NCI-H187 (cell line): ENCODE results near the gene COL20A1.
"Not testable (repeated sequence)": the region's sequence is repeated elsewhere in the genome, so short reads cannot be mapped to it uniquely, and the experiment has no call there.

Experiments used
- DNase-seq, 2 experiments: peaks; one replicate each; lab custom pipeline; 2025; lab: John Stamatoyannopoulos, UW

The COL20A1 gene

DNA sequence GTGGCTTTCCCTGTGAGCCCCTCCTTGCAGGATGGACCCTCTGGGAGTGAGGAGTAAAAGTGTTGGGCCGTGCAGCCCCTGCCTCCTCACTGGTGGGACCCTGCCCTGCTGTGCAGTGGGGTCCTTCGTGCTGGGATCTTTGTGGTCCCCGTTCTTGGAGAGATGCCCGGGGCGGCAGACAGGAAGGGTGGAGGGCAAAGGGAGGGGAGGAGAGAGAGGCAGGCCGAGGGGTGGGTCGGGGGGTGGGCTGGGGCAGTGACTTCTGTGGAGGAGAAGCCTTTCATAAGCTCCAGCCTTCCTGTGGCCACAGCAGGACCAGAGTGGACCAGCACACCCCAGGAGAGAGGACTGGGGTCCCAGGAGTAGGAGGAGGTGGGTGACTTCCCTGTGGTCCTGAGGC lies at the start of gene COL20A1:
TSS of gene COL20A1 (plus strand) at position 283 of the 400 bp plus-strand sequence. CDS start 1,922 bp downstream, outside the sequence.
- DNase-seq: no peak

DNA sequence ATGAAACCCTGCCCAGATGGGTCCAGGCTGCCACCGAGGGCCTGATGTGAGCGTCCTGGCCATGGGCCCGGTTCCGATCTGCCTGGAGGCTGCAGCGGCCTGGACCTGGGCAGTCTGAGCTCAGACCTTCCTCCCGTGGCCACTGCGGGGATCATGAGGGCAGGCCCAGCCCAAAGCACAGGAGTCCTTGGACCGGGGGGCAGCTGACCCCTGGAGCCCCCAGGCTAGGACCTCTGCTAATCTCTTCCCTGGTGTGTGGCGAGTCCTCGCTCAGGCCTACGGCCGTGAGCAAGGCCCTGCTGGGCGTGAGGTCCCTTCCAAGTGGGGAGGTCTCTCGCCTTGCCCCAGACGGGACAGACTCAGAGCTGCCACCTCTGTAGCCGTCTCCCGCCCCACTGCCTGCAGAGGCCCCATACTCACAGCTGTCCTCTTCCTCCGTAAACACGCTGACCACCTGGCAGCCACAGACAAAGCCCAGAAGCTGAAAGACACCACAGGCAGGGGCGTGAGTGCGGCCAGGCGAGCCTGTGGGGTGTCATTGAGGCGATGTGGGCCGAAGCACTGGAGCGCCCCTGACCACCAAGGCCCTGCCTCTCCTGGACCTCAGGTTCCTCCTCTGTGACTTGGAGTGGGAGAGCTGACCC lies 49.3 kb upstream of the COL20A1 start:
- DNase-seq: no peak

DNA sequence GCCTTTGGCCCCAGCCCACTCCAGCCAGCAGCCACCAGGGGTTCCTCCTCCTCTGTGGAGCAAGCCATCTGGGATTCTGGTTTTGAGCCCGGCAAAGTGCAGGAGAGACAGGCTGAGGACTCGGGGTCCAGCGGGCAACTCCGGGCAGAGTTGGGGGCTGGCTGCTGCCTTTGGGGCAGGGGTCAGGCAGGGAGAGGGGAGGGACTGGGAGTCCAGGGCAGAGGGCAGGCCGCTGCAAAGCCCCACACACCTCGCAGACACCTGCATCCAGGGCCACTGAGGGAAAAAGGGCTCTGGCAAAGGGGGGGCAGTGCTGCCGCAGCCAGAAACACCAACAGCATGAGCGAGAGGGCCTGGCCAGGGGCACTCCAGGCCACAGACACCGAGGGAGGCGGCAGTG lies 48.5 kb upstream of the COL20A1 start:
- no peak for DNase-seq

DNA sequence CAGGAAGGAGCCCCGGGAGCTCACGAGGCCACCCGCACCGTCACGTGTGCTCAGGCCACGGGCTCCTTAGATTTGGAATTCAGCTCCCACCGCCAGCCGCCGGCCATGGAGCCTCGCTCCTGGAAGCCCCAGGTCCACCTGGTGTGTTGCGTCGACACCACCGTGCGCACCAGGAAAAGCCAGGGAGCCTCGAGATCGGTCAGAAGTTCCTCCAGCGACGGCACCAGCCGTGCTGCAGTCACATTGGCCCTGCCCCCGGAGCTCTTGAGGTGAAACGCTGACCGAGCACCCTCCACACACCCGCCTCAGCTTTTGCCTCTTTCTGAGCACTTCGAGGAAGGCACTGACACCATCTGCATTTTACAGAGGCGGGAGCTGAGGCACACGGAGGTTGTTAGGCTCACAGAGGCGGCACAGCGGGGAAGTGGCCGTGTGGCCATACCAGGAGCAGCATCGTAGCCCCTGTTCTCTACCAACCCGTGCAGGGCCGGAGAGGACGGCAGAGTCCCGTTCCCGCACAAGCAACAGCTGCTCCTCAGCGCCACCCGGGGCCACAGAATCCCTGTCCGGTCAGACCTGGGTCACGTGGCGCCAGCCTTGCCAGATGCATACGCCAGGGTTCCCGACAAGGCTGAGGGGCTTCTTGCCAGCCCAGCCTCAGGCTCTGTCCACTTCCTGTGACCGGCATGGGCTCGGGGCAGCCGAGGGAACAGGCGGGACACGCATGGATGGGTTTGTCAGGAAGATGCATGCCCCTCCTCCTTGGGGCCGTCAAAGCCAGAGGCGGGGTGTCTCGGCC lies 46.3 kb upstream of the COL20A1 start:
- no peak for DNase-seq

DNA sequence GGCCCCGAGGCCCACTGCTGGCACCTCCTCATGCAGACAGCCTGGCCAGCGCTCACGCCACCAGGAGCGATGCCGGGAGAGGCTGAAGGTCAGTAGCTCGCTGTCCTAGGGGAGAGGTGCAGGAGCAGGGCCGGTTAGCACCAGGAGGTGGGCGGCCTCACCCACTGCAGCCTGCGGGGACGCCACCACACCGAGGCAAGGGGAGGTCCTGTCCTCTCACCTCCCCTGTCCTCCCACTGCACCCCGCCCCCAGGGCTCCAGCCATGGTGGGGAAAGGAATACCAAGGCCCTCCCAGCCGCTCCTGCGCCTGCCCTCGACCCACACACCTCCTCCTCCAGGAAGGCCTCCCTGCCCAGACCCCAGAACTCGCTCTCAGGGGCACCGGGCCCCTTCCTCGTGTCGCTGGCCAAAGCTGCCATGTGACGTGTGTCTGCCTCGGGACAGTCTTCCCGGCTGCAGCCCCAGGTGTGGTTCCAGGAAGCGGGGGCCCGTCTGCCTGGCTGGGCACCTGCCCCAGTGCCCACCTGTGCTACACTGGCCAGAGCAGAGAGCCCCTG lies 45.2 kb upstream of the COL20A1 start:
- no peak for DNase-seq

DNA sequence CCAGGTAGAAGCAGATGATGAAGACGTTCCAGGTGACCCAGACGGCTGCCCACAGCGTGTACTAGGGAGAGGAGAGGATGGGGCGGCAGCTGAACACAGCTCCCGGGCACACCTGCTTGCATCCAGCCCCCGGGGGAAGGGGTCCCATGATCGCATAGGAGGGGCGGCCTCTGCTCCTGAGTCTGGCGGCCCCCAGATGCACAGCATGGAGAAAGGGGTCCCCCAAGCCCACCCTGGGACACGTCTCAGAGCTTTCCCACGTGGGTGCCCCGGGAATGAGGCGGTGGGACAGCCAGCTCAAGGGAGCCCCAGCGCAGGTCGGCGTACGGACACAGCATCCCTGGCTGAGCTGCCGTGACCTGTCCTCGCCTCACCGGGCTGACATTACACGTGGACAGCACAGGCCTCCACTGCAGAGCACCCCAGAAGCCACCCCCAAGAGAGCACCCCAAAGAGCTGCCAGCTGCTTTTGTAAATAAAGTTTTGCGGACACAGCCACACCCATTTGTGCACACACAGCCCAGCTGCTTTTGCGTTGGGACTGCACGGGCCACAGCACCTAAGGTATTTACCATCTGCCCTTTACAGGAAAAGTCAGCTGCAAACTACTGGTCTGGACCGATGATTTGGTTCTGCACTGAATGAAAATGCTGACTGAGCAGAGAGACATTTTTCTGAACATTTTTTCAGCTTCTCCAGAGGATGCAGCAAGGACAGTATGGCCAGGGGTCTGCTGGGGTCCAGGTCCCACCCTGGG lies 44.0 kb upstream of the COL20A1 start:
- no peak for DNase-seq

DNA sequence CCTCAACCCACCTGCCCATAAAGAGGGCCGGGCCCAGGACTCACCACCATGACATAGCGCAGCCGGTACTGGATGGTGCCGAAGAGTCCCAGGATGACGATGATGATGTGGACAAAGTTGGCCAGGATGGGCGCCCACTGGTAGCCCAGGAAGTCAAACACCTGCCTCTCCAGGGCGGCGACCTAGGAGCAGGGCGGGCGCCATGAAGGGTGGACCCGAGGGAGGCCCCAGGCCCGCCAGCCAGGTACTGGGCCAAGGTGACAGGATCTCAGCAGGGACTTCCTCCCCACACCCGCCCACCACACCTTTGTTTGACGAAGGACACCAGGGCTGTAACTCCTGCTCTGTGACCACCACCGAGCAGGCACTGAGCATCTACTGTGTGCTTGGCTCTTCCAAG lies 43.1 kb upstream of the COL20A1 start:
- no peak for DNase-seq

DNA sequence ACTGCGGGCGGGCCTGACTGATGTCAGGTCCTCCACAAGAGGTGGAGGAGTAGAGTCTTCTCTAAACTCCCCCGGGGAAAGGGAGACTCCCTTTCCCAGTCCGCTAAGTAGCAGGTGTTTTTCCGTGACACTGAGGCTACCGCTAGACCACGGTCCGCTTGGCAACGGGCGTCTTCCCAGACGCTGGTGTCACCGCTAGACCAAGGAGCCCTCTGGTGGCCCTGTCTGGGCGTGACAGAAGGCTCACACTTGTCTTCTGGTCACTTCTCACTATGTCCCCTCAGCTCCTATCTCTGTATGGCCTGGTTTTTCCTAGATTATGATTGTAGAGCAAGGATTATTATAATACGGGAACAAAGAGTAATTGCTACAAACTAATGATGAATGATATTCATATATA lies 41.6 kb upstream of the COL20A1 start:
- not testable (repeated sequence) for DNase-seq

DNA sequence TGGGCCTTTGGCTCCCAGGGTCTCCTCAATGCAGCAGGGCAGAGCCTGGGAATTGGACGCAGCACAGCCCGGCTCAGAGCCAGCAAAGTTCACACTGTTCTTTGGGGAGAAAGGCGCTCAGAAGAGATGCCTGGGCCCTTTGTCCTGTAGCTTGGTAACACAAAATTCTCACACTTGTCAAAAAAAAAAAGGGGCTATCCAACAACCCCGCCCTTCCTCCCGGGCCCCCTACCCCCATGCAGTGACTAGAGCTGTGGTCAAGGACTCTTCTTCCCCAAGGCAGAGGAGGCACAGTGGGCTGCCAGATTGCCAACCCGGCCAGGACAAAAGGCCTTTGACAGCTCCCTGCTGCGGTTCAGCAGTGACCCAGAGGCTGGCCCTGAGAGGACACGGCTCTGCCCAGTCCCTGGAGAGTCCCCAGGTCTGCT lies 40.7 kb upstream of the COL20A1 start:
- no peak for DNase-seq

DNA sequence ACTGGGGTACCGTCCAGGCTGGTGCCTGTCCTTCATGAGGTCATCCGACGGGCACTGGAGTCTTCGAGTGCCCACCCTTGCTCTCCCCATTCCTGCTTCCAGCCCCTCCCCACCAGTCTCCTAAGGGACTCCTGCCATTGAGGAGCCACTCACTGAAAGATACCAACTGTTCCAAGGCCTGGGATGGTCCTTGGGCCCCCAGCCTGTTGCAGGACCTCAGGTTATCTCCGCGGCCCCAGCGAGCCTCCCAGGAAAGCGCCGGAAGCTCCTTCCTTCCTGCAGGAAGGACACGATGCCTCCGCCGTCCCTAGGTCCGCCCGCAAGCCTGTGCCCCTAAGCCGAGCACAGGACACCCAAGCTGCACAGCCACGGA lies 39.9 kb upstream of the COL20A1 start:
- no peak for DNase-seq

DNA sequence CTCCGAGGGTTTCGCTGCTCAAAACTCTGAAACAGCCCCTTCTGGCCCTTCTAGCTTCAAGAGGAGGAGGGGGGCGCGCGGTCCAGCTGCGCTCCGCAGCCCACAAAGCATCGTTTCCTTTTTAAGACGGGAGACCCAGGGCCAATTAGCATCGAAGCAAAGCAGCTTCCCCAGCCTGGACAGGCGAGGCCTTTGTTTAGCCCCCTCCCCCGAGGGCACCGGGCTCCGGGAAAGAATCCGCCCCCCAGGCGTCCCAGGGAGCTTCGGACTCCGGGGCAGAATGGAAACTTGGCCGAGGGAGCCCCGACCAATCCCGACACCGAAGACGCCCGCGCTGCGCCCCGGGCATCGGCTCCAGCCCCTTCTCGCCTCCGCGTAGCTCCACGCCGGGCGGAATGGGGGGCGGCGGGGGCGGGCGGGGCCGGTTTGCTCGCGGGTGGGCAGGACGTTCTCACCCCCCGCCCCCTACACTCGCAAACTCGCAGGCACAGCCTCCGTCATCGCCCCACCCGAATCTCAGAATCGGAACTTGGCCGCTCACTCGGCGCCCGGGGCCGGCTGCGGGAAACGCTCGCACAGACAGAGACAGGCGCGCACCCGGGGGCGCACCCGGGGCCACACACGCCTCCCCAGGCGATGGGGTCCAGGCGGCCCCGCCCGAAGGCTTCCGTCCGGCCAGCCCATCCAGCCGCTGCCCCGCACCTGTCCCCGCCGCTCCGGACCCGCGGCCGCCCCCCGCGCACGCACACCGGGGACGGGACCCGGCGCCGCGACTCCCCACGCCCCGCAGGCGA lies 39.4 kb upstream of the COL20A1 start:
- no peak for DNase-seq

DNA sequence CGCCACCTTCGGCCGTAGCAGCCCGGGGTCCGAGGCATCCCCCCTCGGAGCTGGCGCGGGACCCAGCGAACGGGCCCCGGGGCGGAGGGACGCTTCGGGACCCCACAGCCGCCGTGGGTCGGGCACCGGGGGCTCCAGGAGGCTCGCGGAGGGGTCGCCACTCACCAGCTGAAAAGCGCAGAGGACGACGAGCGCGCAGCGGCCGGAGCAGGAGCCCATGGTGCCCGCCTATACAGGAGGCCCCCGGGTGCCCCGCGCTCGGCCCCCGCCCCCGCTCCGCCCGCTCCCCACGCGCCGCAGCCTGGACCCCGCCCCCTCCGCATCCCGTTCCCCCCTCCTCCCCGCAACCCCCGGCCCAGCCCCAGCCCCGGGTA lies 38.8 kb upstream of the COL20A1 start, which contains the start of gene NKAIN4:
TSS of gene NKAIN4 (minus strand) at position 232 of the 374 bp plus-strand sequence. CDS start at position 219, 13 bp downstream.
- no peak for DNase-seq

DNA sequence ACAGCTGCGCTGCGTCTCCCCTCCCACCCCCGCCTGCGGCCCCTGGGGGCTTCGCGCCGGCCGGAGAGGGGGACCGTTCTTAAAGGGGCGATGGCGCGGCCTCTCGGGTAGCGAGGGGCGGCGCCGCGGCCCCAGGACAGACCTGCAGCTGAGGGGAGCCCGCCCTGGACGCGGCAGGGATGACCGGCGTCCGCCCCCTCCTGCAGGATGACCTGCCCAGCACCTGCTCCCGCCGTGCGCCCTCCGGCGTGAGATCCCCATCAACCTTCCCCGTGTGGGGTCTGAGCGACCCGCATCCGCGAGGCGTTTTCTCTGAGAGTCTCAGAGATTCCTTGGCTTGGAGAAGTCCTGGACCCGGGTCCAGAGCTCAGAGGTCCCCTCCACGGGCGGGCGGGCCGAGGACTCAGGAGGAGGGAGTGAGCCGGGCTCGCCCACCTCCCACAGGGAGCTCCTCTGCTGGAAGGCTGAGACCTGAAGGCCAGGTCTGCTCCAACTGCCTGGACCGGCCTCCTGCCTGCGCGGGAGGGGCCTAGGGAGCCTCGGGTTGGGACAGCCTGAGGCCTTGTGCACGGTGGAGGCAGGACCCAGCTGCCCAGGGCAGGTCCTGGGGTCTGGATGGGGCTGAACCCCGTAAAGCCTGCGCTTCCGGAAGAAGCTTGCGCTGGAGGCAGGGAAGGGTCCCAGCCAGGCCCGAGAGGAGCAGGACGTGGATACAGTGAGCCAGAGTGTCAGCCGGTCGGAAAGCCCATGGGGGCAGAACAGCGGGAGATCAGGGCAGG lies 38.2 kb upstream of the COL20A1 start:
- DNase-seq: no peak

DNA sequence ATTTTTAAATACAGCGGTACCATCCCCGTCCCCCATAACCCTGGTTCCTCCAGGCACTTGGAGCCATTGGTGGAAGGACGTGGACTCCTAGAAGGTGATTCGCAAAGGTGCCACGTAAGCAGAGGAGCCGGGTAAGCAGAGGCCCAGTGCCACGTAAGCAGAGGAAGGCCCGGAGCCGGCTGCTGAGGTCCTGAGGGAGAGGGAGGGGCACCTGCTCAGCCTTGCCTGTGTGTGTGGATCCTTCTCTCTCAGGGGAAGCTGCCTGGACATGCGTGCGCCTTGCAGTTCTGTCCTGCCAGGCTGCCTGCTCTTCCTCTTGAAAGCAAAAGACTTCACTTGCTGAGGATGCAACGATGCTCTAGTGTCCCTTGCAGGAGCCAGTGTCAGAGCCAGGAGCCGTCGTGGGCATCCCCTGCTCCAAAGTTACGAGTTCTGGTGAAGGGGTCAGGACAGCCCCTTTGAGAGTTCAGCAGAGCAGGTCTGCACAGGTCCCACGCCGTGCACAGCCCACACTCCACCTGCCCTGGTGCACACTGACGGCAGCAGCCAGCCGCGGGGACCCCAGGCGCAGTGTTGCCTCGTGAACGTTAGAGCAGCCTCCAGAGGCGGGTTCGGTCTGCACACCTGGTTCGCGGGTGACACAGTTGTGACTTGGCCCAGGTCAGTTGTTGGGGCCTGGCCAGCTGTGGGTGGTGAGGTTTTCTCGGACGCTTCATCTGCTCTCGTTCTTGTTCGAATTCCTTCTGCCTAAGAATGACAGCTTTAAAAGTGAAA lies 36.9 kb upstream of the COL20A1 start:
- DNase-seq: no peak

DNA sequence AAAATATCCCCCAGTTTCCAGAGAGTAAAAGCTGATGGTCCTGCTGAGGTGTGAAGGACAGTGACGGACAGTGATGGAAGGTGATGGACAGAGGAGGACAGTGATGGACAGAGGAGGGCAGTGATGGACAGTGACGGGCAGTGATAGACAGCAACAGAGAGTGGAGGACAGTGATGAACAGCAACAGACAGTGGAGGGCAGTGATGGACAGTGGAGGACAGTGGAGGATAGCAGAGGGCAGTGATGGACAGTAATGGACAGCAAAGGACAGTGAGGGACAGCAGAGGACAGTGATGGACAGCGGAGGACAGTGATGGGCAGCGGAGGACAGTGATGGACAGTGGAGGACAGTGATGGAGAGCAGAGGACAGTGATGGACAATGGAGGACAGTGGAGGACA lies 36.0 kb upstream of the COL20A1 start:
- DNase-seq: no peak

DNA sequence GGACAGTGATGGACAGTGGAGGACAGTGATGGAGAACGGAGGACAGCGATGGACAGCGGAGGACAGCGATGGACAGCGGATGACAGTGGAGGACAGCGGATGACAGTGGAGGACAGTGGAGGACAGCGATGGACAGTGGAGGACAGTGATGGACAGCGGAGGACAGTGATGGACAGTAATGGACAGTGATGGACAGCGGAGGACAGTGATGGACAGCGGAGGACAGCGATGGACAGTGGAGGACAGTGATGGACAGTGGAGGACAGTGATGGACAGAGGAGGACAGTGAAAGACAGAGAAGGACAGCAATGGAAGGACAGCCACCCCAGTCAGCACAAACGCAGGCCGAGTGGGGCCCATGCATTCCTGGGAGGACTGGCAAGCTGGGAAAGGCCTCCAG lies 35.4 kb upstream of the COL20A1 start:
- DNase-seq: no peak

DNA sequence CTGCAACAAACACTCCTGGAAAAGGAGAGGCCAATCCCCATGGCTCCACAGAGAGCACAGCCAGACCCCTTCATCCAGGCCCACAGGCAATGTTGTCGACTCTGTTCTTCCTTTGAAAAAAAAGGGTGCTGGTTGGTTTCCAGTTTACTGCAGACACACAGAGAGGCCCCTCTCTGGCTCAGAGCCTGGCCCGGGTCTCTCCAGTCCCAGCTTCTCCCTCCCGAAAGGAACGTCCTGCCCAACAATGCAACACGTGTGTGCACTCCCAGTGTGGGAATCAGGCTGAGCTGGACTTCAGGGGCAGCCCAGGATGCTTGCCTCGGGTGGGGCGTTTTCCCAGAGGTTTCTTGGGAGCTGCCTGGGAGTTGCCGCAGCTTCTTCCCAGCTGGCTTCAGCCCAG lies 34.2 kb upstream of the COL20A1 start:
- no peak for DNase-seq

DNA sequence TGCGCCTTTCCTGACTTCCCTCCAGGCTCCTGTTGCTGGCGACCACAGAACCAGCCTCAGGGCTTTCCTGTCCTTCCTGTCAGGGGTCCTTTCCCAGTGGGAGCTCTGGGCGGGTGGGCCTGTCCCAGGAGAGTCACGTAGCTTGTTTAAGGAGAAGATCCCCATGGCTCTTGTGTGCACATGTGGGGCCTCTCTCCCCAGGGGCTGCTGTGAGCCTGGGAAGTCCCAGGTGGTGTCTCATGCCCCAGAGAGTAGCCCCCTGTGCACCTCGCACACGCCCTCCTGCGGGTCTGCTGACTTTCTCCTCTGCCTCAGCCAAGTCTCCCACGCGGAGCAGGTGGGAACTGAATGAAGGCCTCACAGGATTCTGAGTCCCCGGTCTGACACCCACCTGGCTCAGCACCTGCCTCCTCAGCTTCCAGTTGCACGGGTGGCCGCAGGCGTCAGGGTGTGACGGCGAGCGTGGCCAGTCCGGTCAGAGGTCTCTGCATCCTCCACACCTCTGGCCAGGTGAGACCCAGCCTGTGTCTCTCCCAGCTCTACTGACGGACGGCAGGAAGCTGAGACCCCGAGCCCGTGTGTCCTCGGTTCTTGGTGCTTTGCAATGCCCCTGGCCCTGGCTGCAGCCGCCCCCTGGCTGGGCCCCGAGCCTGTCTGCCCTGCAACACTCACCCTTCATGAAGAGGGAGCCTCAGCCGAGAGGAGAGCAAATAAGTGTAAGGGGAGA lies 33.1 kb upstream of the COL20A1 start:
- DNase-seq: no peak

DNA sequence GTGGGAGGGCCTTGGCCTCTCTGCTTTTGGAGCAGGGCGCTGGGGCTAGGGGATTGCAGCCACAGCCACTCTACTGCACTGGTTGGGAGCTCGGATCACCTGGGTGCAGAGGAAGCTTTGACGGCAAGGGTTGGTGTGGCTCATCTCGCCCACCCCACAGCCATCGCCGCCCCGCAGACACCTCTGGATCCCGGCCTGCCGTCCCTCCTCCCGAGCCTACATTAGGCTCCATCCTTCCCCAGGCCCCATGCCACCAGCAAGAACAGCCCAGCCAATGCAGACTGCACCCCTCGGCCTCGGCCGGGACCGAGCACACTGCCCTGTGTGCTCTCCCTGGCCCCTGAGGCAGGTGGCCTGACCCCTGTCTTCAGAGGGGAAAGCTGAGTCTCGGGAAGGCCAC lies 32.5 kb upstream of the COL20A1 start:
- DNase-seq: no peak
